ENCODE data around the gene TRAPPC8.

- TF ChIP-seq CTCF (IDR thresholded peaks at IDR 0.05) (no peak), ZFX (IDR thresholded peaks at IDR 0.05; ENCODE audit: borderline replicate concordance) (no peak)
Observed at GRCh38 chr18:31965316-31965970, 22.5 kb upstream of the TRAPPC8 start.

Data from 22Rv1 (cell line).